ENCODE measurements around the gene FZD7.

- TF ChIP-seq EZH2 (IDR thresholded peaks at IDR 0.05; ENCODE audit: borderline replicate concordance, low read depth, low read length, severe bottlenecking) (no peak), CTCF (IDR thresholded peaks at IDR 0.05; ENCODE audit: borderline replicate concordance, extremely low read depth, low read length, poor library complexity, severe bottlenecking) (no peak)
These were observed 28.3 kb upstream of the FZD7 start for GRCh38 chr2:202005272-202005887.
